Keratinocyte (primary cell): Measurements from ENCODE around the gene UGT2B28.

Experiments used
- EZH2 ChIP-seq: IDR thresholded peaks from one replicate; pipeline ENCODE4 v1.6.1; 2012; ENCODE audit warnings: inconsistent platforms, mild to moderate bottlenecking, low read length, moderate library complexity
- TF ChIP-seq, protein P1 (sequence below), 3 experiments: IDR thresholded peaks in 1 of 3; conservative IDR thresholded peaks in 1 of 3; optimal IDR thresholded peaks in 1 of 3; 2 replicates in 2 of 3; 3 replicates in 1 of 3; pipeline versions ENCODE3 to v1.5.1; 2011; ENCODE audit warnings: low read length in 3 of 3, mild to moderate bottlenecking in 3 of 3, moderate library complexity in 2 of 3, control low read depth in 1 of 3, inconsistent platforms in 1 of 3; ENCODE audit not compliant: insufficient read depth in 2 of 3; ENCODE audit errors: extremely low read depth in 1 of 3

DNA sequence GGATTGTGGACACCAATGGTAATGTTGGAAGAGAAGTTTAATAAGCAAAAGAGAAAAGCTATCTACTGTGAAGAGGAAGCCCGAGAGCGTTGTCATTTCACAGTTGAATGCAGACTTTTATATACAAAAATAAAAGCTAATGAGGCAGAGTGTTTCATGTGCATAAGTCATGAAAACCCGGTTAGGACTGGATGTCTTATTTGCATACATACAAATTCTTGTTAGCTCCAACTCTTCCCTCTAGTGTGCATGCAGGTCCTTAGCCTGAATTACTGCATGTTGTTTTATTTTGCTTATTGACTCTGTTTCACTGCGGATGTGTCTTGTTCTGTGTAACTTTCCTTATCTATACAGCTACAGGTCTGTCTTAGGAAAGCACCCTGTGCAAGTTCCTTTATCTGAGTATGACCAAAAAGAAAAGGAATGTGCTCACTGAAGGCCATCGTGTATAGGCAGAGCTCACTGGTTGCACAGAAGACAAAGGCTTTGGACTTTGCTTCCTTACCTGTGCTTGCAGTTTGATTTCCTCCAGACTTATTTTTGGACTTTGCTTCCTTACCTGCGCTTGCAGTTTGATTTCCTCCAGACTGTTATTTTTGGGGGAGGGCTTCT, 40.6 kb upstream of the UGT2B28 start:
- TF ChIP-seq EZH2: no peak
- TF ChIP-seq, protein P1, sequence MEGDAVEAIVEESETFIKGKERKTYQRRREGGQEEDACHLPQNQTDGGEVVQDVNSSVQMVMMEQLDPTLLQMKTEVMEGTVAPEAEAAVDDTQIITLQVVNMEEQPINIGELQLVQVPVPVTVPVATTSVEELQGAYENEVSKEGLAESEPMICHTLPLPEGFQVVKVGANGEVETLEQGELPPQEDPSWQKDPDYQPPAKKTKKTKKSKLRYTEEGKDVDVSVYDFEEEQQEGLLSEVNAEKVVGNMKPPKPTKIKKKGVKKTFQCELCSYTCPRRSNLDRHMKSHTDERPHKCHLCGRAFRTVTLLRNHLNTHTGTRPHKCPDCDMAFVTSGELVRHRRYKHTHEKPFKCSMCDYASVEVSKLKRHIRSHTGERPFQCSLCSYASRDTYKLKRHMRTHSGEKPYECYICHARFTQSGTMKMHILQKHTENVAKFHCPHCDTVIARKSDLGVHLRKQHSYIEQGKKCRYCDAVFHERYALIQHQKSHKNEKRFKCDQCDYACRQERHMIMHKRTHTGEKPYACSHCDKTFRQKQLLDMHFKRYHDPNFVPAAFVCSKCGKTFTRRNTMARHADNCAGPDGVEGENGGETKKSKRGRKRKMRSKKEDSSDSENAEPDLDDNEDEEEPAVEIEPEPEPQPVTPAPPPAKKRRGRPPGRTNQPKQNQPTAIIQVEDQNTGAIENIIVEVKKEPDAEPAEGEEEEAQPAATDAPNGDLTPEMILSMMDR (optimal IDR thresholded peaks at IDR 0.05 in 1 of 3, IDR thresholded peaks at IDR 0.05 in 1 of 3, conservative IDR thresholded peaks at IDR 0.05 in 1 of 3; ENCODE audit: extremely low read depth in 1 of 3, insufficient read depth in 2 of 3, low read length in 3 of 3): no peak
